A549 (cell line): ENCODE measurements around the gene JAZF1. TPM values are rescaled to one million over a fixed set of nuclear protein-coding genes. Genes with fewer than 3 reads are reported as not detected.

Source experiments
- ATAC-seq, 2 experiments: fragments of 200-7000 bp in 1 of 2; fragments of >200 bp in 1 of 2; cut with Nextera tagmentation in 1 of 2; cut with Tn5 transposase in 1 of 2; 3 replicates each; pipeline versions ENCODE4 v1.8.0 to v1.9.1; 2018 to 2020; ENCODE audit warnings: mild to moderate bottlenecking in 1 of 2, moderate library complexity in 1 of 2
- CTCF ChIA-PET: fragments of 300-600 bp; sonication (Branson Sonifier 250); formaldehyde crosslinking; extraction: SDS; loops from one replicate; lab custom pipeline; 2021; ENCODE audit warnings: antibody characterized with exemption, inconsistent platforms; lab: Yijun Ruan, JAX
- POLR2A ChIA-PET: fragments of 350-600 bp; formaldehyde crosslinking; extraction: SDS; loops from one replicate; lab custom pipeline; 2021; ENCODE audit warnings: antibody characterized with exemption, inconsistent platforms; lab: Yijun Ruan, JAX
- DNase-seq, 2 experiments: peaks; one replicate each; pipeline versions ENCODE4 v3.0.0 to v3.0.0-alpha.2; 2011 to 2016; ENCODE audit warnings: low read depth in 1 of 2, low spot score in 1 of 2
- FAIRE-seq: peaks from 2 replicates; lab custom pipeline; 2011; peaks lifted over from hg19 to GRCh38; lab: Jason Lieb, UNC
- H3K27ac ChIP-seq, 2 experiments: fragments of >200 bp; sonication (Bioruptor Twin); formaldehyde crosslinking; 3 replicates each; pipeline ENCODE4 v1.5.1; 2016 to 2017
- H3K4me1 ChIP-seq: fragments of >200 bp; sonication (Bioruptor Twin); formaldehyde crosslinking; 3 replicates; pipeline ENCODE4 v1.6.1; 2016
- H3K4me2 ChIP-seq: fragments of >200 bp; sonication (Bioruptor Twin); formaldehyde crosslinking; 3 replicates; pipeline ENCODE4 v1.6.1; 2016
- H3K4me3 ChIP-seq: fragments of >200 bp; sonication (Bioruptor Twin); formaldehyde crosslinking; 3 replicates; pipeline ENCODE4 v1.5.1; 2016
- H3K9me3 ChIP-seq: fragments of >200 bp; sonication (Bioruptor Twin); formaldehyde crosslinking; 3 replicates; pipeline ENCODE4 v1.6.1; 2016
- CHD4 ChIP-seq: fragments of 200-600 bp; sonication (generic); IDR thresholded peaks from 2 replicates; pipeline ENCODE4 v1.6.1; 2016; ENCODE audit warnings: antibody characterized with exemption, mild to moderate bottlenecking, borderline replicate concordance
- FOSL2 ChIP-seq, 2 experiments: fragments of 450-650 bp in 1 of 2; fragments of >200 bp in 1 of 2; sonication (Bioruptor Twin) in 1 of 2; formaldehyde crosslinking; IDR thresholded peaks; 2 replicates each; pipeline versions ENCODE4 v1.5.0 to v1.6.1; 2016 to 2020; ENCODE audit warnings: mild to moderate bottlenecking in 1 of 2, moderate library complexity in 1 of 2
- FOXS1 ChIP-seq: fragments of 250-450 bp; sonication (Bioruptor Pico); IDR thresholded peaks from 2 replicates; pipeline ENCODE4 v1.5.0; 2020; ENCODE audit warnings: mild to moderate bottlenecking, moderate library complexity
- HOXB13 ChIP-seq: fragments of 250-450 bp; sonication (Bioruptor Pico); IDR thresholded peaks from 2 replicates; pipeline ENCODE4 v1.5.0; 2020; ENCODE audit warnings: low read depth, mild to moderate bottlenecking, moderate library complexity
- HOXB5 ChIP-seq: fragments of 250-450 bp; sonication (Bioruptor Pico); IDR thresholded peaks from 2 replicates; pipeline ENCODE4 v1.5.0; 2020; ENCODE audit warnings: mild to moderate bottlenecking, moderate library complexity
- KDM1A ChIP-seq: fragments of 200-600 bp; sonication (generic); IDR thresholded peaks from 2 replicates; pipeline ENCODE4 v1.6.1; 2016; ENCODE audit warnings: low read depth, mild to moderate bottlenecking
- NFE2L2 ChIP-seq: fragments of 150-350 bp; conservative IDR thresholded peaks from 2 replicates; pipeline ENCODE4 v1.6.1; 2014; ENCODE audit warnings: low read length
- PHF8 ChIP-seq: fragments of 200-600 bp; sonication (generic); IDR thresholded peaks from 2 replicates; pipeline ENCODE4 v1.6.1; 2016; ENCODE audit warnings: low read depth, mild to moderate bottlenecking, antibody characterized with exemption, moderate library complexity, borderline replicate concordance
- RAD21 ChIP-seq, 2 experiments: fragments of >200 bp in 1 of 2; sonication (Bioruptor Twin) in 1 of 2; formaldehyde crosslinking in 1 of 2; IDR thresholded peaks in 1 of 2; conservative IDR thresholded peaks in 1 of 2; 2 replicates in 1 of 2; 3 replicates in 1 of 2; pipeline ENCODE4 v1.6.1; 2012 to 2018; ENCODE audit warnings: inconsistent platforms in 1 of 2
- SREBF2 ChIP-seq: fragments of 450-650 bp; IDR thresholded peaks from 2 replicates; pipeline ENCODE4 v1.6.1; 2014; ENCODE audit warnings: mild to moderate bottlenecking, moderate library complexity
- TP53 ChIP-seq: fragments of 250-450 bp; sonication (Bioruptor Pico); IDR thresholded peaks from 2 replicates; pipeline ENCODE4 v1.5.0; 2021; ENCODE audit warnings: mild to moderate bottlenecking, moderate library complexity
- WGBS: methylation state at CpG from one replicate; pipeline ENCODE4 v1.1.6; 2017; ENCODE audit errors: missing lambda C conversion rate; 5-methylcytosine and 5-hydroxymethylcytosine counted together
- polyA plus RNA-seq, 4 experiments: library from polyadenylated mRNA; depleted of rRNA in 3 of 4; stranded (reverse); fragments of >200 nt; fragmentation: RNase III in 1 of 4; extraction: RNeasy Plus Mini Kit Qiagen cat#74134 plus additional on column Dnase treatment in 1 of 4; gene quantifications; 2 replicates in 3 of 4; 3 replicates in 1 of 4; pipeline ENCODE4 v1.2.3, GENCODE V29; 2011 to 2017
- TF ChIP-seq, protein P1 (sequence below): IDR thresholded peaks from 2 replicates; pipeline ENCODE4 v1.6.1; 2012; ENCODE audit warnings: low read depth, borderline replicate concordance
- TF ChIP-seq, protein P2 (sequence below): IDR thresholded peaks from 2 replicates; pipeline ENCODE4 v1.6.1; 2012
- TF ChIP-seq, protein P3 (sequence below): fragments of 250-450 bp; sonication (Bioruptor Pico); IDR thresholded peaks from 2 replicates; pipeline ENCODE4 v1.5.0; 2020; ENCODE audit warnings: low read depth, mild to moderate bottlenecking, moderate library complexity

The JAZF1 gene
- polyA plus RNA-seq, 2 of the 4 experiments (the other 2 are of a cell fraction) = 1.9 to 2.8 TPM

GRCh38 chr7:28055161-28055544 lies 125.4 kb downstream of the JAZF1 start (continued):
- TF ChIP-seq PHF8 = no peak

DNA sequence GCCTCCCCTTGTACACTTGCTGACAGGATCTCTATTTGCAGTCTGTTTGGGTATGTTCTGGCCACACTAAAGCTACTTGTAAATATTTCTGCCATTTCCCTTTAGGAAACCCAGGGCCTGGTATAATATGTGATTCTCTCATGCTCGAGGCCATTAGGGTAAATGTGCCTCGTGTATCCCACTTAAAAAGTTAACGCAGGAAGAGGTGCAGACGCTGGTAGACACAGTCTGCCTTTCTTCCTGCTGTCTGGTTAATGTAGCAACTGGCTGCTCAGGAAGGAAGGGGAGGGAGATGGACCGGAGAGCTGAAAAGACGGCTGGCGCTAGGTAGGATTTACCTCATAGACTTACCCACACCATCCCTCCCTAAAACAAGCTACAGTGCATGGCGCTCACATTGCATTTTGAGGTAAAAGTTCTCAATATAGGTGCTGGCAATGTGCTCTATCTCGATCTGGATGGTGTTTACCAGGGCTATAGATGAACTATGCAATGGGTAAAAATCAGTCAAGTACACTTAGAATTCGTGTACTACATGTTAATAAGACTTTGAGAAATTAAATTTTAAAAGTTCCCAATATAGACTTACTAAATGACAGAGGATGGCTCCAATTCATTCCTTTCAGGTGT lies 125.9 kb downstream of the JAZF1 start:
- ATAC-seq = peak; percentile 81 to 86
- peak in 1 of 2 experiments; percentile 75 for DNase-seq
- ChIA-PET POLR2A (interaction anchor here (1.3 kb wide), 1 partner anchor 16 kb away, joined by 5 read pairs; no protein-coding TSS in a partner anchor), CTCF (interaction anchor here (0.8 to 3.0 kb wide), 11 partner anchors 9 to 309 kb away, joined by 3 to 19 read pairs (median 4); no protein-coding TSS in a partner anchor)
- peaks cover 6% of the 10 kb centered on the region; the same call in 1 of the 3 replicates for H3K9me3 ChIP-seq
- peak overlapping the region; percentile 14; the same call in 2 of the 3 replicates for H3K4me3 ChIP-seq
- peak overlapping the region; percentile 82 for H3K4me2 ChIP-seq
- WGBS = 10% methylated on average over 10 of the region's 10 CpGs
- no peak for FAIRE-seq
- peaks cover 58% of the 10 kb centered on the region for H3K4me1 ChIP-seq
- TF ChIP-seq FOXS1 (CRISPR knock-in tag) = peak; percentile 13; the same call in 1 of the 2 replicates
- TF ChIP-seq, protein P1, sequence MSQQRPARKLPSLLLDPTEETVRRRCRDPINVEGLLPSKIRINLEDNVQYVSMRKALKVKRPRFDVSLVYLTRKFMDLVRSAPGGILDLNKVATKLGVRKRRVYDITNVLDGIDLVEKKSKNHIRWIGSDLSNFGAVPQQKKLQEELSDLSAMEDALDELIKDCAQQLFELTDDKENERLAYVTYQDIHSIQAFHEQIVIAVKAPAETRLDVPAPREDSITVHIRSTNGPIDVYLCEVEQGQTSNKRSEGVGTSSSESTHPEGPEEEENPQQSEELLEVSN = peak; percentile 85
- TF ChIP-seq, protein P2, sequence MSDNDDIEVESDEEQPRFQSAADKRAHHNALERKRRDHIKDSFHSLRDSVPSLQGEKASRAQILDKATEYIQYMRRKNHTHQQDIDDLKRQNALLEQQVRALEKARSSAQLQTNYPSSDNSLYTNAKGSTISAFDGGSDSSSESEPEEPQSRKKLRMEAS = peak; percentile 85; the same call in 1 of the 2 replicates
- TF ChIP-seq HOXB5 (CRISPR knock-in tag) = 0 out of 2 replicates have a peak, but pooled peaks have one; percentile 55
- TF ChIP-seq, protein P3, sequence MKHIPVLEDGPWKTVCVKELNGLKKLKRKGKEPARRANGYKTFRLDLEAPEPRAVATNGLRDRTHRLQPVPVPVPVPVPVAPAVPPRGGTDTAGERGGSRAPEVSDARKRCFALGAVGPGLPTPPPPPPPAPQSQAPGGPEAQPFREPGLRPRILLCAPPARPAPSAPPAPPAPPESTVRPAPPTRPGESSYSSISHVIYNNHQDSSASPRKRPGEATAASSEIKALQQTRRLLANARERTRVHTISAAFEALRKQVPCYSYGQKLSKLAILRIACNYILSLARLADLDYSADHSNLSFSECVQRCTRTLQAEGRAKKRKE = peak; percentile 84; the same call in 1 of the 2 replicates
- TF ChIP-seq HOXB13 = no peak
- no peak for TF ChIP-seq NFE2L2
- no peak for TF ChIP-seq SREBF2
- peak overlapping the region; percentile 87 to 92 for H3K27ac ChIP-seq

- Histone ChIP-seq H3K4me3 (no peak overlapping the region), H3K4me2 (no peak overlapping the region; the same call in 2 of the 3 replicates), H3K9me3 (no peaks in the 10 kb centered on the region), H3K4me1 (peaks cover 58% of the 10 kb centered on the region), H3K27ac (peak overlapping the region; percentile 65 to 92; a peak in 3 of 6 replicates)
- TF ChIP-seq RAD21 (conservative IDR thresholded peaks at IDR 0.05 in 1 of 2, IDR thresholded peaks at IDR 0.05 in 1 of 2) (no peak), TP53 (no peak), CHD4 (no peak), HOXB13 (no peak), FOSL2 (IDR thresholded peaks at IDR 0.05) (no peak), FOSL2 (CRISPR knock-in tag; IDR thresholded peaks at IDR 0.05) (0 out of 2 replicates have a peak, but pooled peaks have one; percentile 8)
- no peak for ATAC-seq
- ChIA-PET CTCF (interaction anchor here (1.1 to 1.4 kb wide), 2 partner anchors 9 to 11 kb away, joined by 4 to 7 read pairs; no protein-coding TSS in a partner anchor), POLR2A (interaction anchor here (0.9 kb wide), 1 partner anchor 939 kb away, joined by 3 read pairs; no protein-coding TSS in a partner anchor)
- no peak for DNase-seq
- 92% methylated on average over 3 of the region's 3 CpGs for WGBS
- no peak for FAIRE-seq
Measured at GRCh38 chr7:28052933-28053332, 127.7 kb downstream of the JAZF1 start.

DNA sequence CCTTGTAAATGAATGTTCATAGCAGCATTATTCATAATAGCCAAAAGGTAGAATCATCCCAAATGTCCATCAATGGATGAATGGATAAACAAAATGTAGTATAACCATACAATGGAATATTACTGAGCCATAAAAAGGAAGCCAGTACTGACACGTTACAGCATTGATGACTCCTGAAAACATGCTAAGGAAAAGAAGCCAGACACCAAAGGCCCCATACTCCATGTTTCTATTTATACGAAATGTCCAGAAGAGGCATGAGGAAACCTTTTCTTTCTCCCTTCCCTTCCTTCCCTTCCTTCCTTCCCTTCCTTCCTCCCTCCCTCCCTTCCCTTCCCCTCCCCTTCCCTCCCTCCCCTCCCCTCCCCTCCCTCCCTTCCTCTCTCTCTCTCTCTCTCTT lies 131.9 kb downstream of the JAZF1 start:
- TF ChIP-seq KDM1A = no peak
- H3K9me3 ChIP-seq = no peaks in the 10 kb centered on the region
- H3K4me1 ChIP-seq = peaks cover 36% of the 10 kb centered on the region
- H3K27ac ChIP-seq = peak overlapping the region in 1 of 2 experiments; percentile 6; a peak in 1 of 6 replicates
- 87% methylated on average over 2 of the region's 2 CpGs for WGBS
- H3K4me2 ChIP-seq = no peak overlapping the region
- H3K4me3 ChIP-seq = no peak overlapping the region
- no peak for ATAC-seq
- POLR2A ChIA-PET = no interaction called here
- no peak for FAIRE-seq
- CTCF ChIA-PET = interaction anchor here (1.7 to 1.9 kb wide), 2 partner anchors 13 to 45 kb away, joined by 3 to 7 read pairs; no protein-coding TSS in a partner anchor
- DNase-seq = no peak
